GM12891 (cell line): ENCODE results near the gene PDZD2.

ENCODE experiments used
- POLR2AphosphoS5 ChIP-seq: IDR thresholded peaks from 2 replicates; pipeline ENCODE4 v1.6.1; 2011; ENCODE audit warnings: low read depth, low read length, control low read depth
- TAF1 ChIP-seq: IDR thresholded peaks from 2 replicates; pipeline ENCODE4 v1.6.1; 2011; ENCODE audit warnings: low read depth, low read length, control low read depth

GRCh38 chr5:31638748-31639418, at the start of gene PDZD2:
- TF ChIP-seq TAF1 (no peak), POLR2AphosphoS5 (no peak)
